Measurements from ENCODE around the gene GPR155.

The GPR155 gene

GRCh38 chr2:174477759-174478158 lies 9.1 kb downstream of the GPR155 start:
- Mint-ChIP-seq H3K4me1 (no peaks in the 10 kb centered on the region), H3K4me3 (no peak overlapping the region), H3K9me3 (peaks cover 4% of the 10 kb centered on the region), H3K36me3 (ENCODE audit: low read depth) (peaks cover 12% of the 10 kb centered on the region), H3K27ac (no peak overlapping the region), H3K27me3 (ENCODE audit: low read depth, poor library complexity) (no peaks in the 10 kb centered on the region)
- DNase-seq = no peak
- no peak for TF ChIP-seq CTCF (IDR thresholded peaks at IDR 0.05)

- TF ChIP-seq CTCF (IDR thresholded peaks at IDR 0.05) = no peak
- no peaks in the 10 kb centered on the region for H3K27me3 Mint-ChIP-seq (ENCODE audit: low read depth, poor library complexity)
- no peaks in the 10 kb centered on the region for H3K4me1 Mint-ChIP-seq
- no peak overlapping the region for H3K27ac Mint-ChIP-seq
- H3K9me3 Mint-ChIP-seq = peaks cover 4% of the 10 kb centered on the region
- H3K36me3 Mint-ChIP-seq (ENCODE audit: low read depth) = peaks cover 11% of the 10 kb centered on the region
- no peak for DNase-seq
- no peak overlapping the region for H3K4me3 Mint-ChIP-seq
Measured at GRCh38 chr2:174473796-174474195, 13.0 kb downstream of the GPR155 start.

GRCh38 chr2:174465327-174465726 lies 21.5 kb downstream of the GPR155 start:
- no peak overlapping the region for H3K4me3 Mint-ChIP-seq
- H3K27me3 Mint-ChIP-seq (ENCODE audit: low read depth, poor library complexity) = no peaks in the 10 kb centered on the region
- H3K36me3 Mint-ChIP-seq (ENCODE audit: low read depth) = no peaks in the 10 kb centered on the region
- no peaks in the 10 kb centered on the region for H3K9me3 Mint-ChIP-seq
- no peak for TF ChIP-seq CTCF (IDR thresholded peaks at IDR 0.05)
- peaks cover 9% of the 10 kb centered on the region for H3K4me1 Mint-ChIP-seq
- H3K27ac Mint-ChIP-seq = no peak overlapping the region
- DNase-seq = peak; percentile 16

GRCh38 chr2:174461221-174461620 lies 25.6 kb downstream of the GPR155 start:
- DNase-seq = no peak
- Mint-ChIP-seq H3K36me3 (ENCODE audit: low read depth) (no peaks in the 10 kb centered on the region), H3K9me3 (no peaks in the 10 kb centered on the region), H3K27ac (no peak overlapping the region), H3K27me3 (ENCODE audit: low read depth, poor library complexity) (peaks cover 3% of the 10 kb centered on the region), H3K4me1 (peaks cover 9% of the 10 kb centered on the region), H3K4me3 (no peak overlapping the region)
- no peak for TF ChIP-seq CTCF (IDR thresholded peaks at IDR 0.05)

- H3K4me3 Mint-ChIP-seq = no peak overlapping the region
- peaks cover 8% of the 10 kb centered on the region for H3K27me3 Mint-ChIP-seq (ENCODE audit: low read depth, poor library complexity)
- no peak for DNase-seq
- no peaks in the 10 kb centered on the region for H3K36me3 Mint-ChIP-seq (ENCODE audit: low read depth)
- no peaks in the 10 kb centered on the region for H3K9me3 Mint-ChIP-seq
- H3K27ac Mint-ChIP-seq = no peak overlapping the region
- H3K4me1 Mint-ChIP-seq = peaks cover 6% of the 10 kb centered on the region
- no peak for TF ChIP-seq CTCF (IDR thresholded peaks at IDR 0.05)
Measured at GRCh38 chr2:174454566-174454965, 32.3 kb downstream of the GPR155 start.

- H3K36me3 Mint-ChIP-seq (ENCODE audit: low read depth) = no peaks in the 10 kb centered on the region
- DNase-seq = no peak
- no peaks in the 10 kb centered on the region for H3K9me3 Mint-ChIP-seq
- no peak for TF ChIP-seq CTCF (IDR thresholded peaks at IDR 0.05)
- no peak overlapping the region for H3K27ac Mint-ChIP-seq
- peaks cover 3% of the 10 kb centered on the region for H3K4me1 Mint-ChIP-seq
- H3K27me3 Mint-ChIP-seq (ENCODE audit: low read depth, poor library complexity) = peaks cover 3% of the 10 kb centered on the region
- H3K4me3 Mint-ChIP-seq = no peak overlapping the region
Measured at GRCh38 chr2:174450021-174450816, 36.6 kb downstream of the GPR155 start.
